ENCODE measurements around the gene ALX3.

Gene ALX3

DNA sequence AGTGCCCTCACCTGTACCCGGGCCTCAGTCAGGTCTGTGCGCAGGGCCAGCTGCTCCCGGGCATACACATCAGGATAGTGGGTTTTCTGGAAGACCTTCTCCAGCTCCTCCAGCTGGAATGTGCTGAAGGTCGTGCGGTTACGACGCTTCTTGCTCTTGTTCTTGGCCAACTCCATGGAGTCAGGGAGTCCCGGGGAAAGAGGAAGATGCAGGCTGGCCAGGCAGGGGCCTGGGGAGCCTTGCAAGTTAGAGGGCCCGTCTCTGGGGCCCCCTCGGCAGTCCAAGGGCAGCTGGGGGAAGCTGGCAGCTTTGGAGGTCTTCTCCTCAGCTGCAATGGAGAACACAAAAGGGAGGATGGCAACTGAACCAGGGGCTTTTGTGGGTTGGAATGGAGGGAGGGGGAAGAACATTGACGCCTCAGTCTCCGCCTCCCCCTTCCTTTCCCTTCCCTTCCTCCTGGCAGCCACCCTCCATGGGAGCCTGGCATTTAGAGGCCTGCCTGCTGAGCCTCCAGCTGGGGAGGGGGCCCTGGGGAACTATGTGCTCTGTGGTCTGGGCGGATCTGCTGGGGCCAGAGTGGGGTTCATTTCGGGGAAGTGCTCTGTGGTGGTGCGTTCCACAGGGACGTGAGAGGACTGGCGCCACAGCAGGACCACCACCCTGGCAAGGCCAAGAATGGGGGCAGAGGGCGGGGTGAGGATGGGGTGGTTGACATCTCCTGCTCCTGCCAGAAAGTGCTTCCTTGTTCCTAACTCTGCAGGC lies 5.7 kb downstream of the ALX3 start:
- no peak for FAIRE-seq

DNA sequence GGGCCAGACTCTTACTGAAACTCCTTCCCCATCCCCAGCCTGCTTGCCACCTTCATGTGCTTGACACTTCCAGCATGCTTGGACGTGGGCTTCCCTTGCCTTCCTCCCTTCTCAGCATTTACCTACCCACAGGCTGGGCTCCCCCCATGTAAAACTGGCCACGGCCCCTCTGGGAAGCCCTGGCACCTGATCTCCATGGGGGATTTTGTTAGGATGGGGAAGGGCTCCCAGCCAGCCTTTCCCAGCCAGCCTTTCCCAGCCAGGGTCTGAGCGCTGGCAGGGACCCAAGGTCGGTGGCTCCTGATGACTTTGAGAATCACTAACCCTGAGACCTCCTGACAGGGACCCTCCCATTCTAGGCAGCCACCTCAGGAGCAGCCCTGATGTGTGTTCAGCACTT lies 6.7 kb downstream of the ALX3 start:
- no peak for FAIRE-seq

DNA sequence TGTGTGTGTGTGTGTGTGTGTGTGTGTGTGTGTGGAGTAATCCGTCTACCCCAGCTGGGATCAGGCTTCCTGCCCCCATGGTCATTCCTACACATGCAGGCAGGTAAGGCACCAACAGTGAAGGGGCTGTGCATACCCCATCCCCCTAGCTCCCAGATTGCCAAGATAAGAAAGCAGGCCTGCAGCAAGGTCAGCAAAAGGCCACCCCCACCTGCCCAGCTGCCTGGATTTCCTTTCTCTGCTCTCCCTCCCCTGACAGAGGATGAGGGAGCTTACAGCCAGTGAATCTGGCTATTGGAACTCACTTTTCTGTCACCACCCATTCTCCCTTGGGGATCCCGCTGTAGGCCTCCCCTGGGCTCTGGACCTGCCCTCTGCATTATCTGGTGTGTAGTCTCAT lies 7.9 kb downstream of the ALX3 start:
- FAIRE-seq, result no peak

DNA sequence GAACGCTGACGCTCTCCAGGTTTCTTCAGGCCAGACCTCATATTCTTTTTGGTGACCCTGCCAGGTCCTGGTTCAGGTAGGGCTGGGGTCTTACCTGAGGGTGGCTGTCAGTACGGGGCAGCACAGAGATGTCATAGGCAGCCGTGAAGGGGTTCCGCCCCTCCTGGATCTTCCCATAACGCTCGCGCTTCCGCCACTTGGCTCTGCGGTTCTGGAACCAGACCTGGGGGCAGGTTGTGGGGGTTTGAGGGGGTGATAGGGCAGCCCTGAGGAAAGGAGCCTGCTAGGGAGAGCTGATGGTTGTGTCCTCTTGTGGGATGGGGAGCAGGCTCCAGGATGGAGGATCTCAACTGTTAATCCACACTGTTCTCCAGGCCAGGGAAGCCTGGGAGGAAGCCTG lies 9.1 kb downstream of the ALX3 start:
- FAIRE-seq, result no peak

DNA sequence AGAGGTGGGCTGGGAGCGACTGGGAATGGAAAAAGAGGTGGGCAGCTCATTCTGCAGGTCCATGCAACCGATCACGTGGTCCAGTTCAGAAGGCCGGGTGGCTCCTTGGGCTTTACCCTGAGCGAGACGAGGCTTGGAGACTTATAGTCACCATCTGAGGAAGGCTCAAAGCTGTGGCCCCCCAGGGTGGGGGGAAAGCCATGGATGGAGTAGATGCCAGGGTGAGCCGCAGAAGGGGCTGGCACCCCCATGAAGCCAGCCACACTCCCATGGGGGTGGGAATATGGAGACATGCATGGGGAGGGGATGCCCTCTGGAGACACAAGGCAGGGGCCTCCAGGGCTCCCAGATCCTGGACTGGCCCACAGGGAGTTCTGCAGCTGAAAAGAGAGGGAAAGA lies 9.8 kb downstream of the ALX3 start:
- no peak for FAIRE-seq

DNA sequence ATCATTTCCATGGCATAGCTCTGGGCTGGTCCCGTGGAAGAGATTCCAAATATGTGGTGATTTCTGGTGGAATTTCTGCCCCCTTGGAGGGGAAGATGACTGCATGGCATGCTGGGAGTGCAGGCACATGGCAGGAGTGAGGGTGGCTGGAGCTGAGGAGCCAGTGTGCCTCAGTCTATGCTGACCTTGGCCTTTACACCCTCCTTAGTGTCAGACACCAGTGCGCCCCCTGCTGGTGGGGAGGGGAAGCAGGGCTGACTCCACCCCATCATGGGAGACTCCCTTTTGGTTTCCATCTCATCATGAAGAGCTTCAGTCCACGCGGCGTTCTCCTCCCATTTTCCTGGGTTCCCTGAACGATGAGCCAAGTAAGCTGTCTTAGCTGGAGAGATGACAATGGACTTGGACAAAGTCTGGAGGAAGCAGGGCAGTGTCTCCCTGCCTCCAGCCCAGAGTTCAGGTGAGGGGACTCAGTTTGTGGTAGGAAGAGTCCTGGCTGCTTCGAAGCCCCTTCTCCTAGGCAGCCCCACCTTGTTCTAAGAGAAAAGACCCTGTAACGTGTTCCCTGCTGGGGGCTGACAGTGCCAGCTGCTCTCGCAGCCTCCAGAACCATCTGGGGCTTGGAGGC lies 10.3 kb downstream of the ALX3 start:
- no peak for FAIRE-seq

DNA sequence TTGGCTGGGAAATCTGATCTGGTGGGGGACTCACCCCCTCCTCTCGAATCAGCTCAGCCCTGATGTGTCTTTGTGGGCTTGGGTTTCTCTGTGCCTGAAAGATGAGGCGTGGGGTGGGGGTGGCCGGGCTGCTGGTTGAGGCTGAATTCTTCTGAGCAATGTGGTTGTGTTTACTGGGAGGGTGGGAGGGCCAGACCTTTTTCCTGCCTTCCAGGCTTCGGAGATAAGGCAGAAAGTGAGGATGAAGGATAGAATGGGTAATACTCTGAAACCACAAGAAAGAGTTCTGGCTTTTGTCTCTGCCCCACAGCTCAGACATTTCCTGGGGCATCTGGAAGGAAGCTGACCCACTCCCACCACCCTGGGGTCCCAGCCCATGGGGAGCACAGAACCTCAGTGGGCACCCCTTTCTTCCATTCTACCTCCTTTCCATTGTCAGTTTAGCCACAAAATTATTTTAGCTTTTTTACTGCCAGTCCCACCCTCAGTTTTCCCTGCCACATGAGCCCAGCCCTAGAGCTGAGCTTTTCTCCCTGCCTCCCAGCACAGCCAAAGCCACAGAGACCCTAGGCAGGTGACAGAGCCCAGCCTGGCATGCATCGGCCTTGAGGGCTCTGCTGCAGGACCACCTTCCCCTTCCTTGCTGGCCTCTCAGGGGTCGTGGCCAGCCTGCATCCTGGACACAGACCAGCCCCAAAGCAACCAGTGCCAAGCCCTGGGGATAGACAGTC lies 11.2 kb downstream of the ALX3 start:
- FAIRE-seq, result no peak

DNA sequence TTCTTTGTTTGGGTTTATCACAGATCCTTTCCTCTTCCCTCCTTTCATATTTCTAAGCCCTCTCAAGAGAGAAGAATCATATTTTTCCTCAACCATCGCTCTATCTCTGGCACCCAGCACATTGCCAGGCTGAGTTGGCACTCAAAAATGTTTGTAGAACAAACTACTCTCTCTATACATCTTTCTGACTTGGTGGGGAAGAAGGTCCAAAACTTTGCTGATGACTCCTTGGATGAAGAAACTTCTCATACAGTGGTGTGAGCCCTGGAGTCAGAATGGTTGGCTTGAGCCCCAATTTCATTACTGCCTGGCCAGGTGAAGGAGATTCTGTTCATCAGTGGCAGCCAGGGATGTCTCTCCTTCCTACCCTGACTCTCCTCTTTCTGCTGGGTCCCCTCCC lies 11.9 kb downstream of the ALX3 start:
- no peak for FAIRE-seq

DNA sequence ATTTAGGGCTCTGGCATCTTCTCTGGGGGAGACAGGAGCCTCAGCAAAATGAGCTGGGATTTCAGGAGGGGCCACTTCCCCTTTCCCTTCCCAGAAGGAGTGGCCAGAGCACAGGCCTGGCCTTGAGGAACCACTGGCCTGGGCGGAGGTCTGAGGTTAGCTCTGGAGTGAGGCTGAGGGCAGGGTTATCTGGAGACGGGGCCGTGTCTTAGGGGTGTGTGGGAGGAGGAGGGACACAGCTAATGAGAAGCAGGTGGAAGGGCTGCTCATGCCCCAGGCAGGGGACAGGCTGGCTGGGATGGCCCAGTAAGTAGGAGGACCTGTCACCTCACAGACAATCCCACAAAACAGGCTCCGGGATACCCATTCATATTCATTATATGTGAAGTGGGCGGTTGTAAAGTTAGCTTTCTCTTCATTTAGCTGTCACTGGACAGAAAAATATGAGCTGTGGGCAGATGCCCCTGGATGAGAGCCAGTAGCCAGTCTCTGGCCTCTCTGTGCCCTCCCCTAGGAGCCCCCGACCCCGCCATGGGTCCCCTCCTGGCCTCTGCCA lies 12.4 kb downstream of the ALX3 start:
- no peak for FAIRE-seq

DNA sequence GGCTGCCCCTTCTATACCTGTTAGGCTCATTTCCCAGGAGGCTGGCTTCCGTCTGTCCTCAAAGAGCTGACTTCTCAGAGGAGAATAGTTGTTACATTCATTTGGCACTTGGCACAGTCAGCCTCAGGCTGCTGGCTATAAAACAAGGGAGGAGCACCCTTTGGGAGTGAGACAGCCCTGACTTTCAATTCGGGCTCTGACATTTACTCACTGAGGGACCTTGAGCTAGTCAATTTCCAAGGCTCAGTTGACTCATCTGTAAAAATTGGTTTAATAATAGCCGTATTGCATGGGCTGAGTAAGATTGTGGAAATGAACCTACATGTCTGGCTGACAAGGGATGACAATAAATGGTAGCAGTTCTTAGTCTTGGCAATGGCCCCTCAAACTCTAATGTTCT lies 13.7 kb downstream of the ALX3 start:
- no peak for FAIRE-seq

DNA sequence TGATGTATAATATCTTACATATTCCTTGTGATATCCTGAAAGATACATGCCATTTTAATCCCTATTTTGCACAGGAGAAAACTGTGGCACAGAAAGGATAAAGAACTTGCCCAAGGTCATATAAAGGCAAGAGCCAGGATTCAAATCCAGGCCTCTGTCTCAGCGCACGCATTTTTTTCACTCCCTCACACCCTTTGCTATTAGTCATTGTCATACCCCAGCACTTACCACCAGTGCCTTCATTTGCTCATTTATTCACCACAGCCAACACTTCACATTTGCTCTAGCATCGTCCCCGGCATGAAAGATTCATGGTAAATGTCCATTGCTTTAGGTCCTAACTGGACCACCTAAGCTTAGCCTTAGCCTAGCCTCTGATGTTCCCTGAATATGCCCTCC lies 14.2 kb downstream of the ALX3 start:
- FAIRE-seq, result no peak

DNA sequence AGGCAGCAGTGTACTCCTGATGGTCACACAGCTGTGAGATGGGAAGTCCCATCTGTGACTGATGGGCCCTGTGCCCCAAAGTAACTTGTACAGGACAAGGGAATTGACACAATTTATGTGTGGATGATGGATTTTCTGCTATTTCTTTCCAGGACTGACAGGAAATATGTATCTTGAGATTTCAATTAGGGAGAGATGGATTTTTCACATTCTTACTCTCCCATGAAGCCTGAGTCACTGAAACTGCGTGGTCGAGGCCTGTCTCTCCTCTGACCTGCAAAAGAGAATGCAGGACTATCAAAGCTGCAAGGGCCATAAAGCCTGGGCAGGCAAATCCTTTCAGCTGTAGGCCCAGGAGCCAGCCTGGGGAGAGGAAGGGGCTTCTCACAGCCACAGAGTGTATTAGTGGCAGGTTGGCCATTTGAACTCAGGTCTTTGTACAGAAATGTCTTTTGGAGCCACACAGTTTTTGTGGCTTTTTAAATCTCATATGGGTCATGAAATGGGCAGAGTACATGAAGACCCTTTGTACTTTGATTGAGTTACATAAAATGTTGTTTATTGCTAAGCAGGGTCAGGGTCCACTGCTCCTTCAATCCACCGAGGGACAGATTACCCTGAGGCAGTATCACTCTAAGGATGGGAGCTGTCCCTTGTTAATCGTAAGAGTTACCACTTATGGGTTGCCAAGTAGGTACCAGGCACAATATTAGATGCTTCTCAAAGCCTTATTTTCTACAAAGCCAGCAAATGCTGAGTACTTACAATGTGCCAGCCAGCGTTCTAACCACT lies 14.8 kb downstream of the ALX3 start:
- no peak for FAIRE-seq

DNA sequence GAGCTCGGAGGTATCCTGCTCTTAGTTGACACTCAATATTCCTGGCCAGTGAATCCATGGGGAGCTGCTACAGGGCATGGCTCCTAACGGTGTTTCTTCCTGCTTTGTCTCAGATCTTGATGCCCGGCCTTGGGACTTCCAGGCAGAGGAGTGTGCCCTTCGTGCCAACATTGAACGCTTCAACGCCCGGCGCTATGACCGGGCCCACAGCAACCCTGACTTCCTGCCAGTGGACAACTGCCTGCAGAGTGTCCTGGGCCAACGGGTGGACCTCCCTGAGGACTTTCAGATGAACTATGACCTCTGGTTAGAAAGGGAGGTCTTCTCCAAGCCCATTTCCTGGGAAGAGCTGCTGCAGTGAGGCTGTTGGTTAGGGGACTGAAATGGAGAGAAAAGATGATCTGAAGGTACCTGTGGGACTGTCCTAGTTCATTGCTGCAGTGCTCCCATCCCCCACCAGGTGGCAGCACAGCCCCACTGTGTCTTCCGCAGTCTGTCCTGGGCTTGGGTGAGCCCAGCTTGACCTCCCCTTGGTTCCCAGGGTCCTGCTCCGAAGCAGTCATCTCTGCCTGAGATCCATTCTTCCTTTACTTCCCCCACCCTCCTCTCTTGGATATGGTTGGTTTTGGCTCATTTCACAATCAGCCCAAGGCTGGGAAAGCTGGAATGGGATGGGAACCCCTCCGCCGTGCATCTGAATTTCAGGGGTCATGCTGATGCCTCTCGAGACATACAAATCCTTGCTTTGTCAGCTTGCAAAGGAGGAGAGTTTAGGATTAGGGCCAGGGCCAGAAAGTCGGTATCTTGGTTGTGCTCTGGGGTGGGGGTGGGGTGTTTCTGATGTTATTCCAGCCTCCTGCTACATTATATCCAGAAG lies 16.7 kb downstream of the ALX3 start:
- FAIRE-seq, result no peak

DNA sequence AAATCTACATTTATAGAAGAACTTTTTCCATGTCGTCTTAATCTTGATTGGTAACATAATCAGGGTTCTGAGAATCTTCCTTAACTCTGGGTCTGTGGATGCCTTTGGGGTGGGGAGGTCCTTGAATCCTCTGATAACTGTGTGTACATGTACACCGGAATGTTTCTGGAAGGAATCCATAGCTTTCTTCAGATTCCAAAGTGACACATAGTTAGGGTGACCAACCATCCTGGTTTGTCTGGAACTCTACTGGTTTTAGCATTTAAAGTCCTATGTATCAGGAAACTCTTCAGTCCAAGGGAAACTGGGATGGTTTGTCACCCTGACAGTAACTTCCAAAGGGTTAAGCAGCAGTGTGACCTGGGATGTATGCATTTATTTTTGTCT lies 19.2 kb downstream of the ALX3 start:
- no peak for FAIRE-seq

DNA sequence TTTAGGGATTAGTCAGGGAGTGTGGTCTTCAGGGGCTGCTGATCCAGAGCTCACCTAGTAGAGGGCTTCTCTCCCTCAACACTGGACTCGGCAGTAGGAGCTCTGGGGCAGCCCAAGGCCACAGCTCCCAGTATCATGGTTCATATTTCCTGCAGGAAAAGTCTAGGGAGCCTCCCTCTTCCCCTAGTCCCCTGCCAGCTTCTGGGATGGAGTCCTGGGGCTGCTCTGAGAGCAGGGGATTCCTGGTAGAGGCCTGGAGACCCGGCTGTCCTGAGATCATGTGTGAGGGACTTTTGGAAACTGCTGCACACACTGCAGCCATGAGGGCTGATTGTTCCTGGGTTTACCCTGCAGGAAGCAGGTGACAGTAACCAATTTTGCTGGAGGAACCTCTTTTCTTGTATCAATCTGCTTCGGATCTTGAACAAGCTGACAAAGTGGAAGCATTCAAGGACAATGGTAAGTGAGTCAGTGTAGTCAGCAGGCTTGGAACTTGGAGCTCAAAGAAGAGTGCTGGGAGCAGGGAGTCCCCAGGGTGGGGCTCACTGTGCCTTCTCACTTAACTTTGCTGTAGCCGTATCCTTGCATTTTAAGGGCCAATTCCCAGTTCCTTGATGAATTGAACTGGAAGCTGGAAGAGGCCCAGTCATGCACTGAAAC lies 19.7 kb downstream of the ALX3 start:
- FAIRE-seq, result no peak

DNA sequence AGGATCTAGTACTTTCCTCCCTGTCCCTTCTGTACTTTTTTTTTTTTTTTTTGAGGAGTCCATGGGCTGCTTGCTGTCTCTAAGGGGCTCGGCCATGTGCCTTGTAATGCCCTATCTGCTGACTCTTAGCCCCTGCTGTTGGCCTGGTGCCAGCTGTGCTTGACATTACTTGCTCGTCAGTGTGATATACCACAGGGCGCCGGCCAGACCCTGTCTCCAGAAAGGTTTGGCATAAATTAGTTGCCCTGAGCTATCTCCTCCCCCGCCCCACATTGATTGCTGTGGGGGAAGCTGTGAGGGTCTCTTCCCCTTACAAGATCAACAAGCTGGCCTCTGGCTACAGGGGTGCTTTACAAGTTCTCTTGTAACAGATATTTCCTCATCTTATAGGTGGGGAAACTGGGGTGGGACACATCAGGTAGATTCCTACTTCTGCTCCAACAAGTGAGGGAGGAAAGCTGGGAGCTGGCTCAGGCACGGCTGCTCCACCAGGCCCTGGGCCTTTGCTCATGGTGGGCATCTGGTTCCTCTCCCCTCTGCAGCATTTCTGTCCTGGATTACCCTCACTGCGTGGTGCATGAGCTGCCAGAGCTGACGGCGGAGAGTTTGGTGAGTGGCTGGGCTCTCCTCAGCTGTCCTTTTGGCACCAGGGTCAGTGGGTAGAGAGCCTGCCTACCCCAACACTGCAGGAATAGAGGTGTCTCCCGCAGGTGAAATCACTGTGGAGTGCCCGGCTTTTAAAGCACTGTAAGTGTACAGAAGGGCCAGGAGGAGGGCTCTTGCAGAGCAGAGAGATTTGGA lies 20.5 kb downstream of the ALX3 start:
- no peak for FAIRE-seq

DNA sequence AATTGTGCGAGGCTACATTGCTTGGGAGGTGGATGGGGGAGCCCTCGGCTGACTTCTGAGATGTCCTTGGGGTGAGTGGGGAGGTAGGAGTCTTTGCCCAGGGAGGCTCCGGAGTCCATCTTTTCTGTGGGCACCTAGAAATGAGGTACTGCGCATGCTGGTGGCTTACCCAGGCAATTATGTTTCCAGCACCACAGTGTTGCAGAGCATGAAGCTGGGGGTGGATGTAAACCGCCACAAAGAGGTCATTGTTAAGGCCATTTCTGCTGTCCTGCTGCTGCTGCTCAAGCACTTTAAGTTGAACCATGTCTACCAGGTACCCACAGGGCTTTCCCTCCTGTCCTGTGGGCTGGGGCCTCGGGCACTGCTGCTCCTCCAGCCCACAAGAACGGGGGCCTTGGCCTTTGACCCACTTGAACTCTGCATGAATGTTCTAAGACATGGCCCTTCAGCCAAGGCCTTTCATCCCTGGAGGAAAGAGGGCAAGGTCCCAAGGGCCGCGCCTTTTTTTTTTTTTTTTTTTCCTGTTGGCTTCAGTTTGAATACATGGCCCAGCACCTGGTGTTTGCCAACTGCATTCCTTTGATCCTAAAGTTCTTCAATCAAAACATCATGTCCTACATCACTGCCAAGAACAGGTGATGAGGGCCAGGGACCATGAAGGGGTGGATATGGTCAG lies 21.4 kb downstream of the ALX3 start:
- FAIRE-seq, result no peak

DNA sequence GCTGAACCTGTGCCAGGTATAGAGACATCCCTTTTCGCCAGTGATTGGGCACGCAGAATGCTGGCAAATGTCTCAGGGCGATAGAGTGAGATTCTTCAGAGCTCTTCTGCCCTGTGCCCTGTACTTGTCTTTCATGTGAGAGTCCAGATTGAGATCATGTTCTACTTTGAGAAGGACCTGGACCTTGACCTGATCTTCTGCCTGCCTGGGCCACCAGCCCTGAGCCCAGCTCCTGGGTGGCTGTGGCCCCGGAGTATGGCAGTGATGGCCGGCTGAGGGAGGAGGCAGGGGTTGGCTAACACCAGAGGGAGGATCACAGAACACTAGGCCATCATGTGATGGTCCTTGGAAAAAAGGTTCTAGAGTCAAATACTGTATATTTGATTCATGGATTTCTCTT lies 22.2 kb downstream of the ALX3 start:
- FAIRE-seq, result no peak

DNA sequence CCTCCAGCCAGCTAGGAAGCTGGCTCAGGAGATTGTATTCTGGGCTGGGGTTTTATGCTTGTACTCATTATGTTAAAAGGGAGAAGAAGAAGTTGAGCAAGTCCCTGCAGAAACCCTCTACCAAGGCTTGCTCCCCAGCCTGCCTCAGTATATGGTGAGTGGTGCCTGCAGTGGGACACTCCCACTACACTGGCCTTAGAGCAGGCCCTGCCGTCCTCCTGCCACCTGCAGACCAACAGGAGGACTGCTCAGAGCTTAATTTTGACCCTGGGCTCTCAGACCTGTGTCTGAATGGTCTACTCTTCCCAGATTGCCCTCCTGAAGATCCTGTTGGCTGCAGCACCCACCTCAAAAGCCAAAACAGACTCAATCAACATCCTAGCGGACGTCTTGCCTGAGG lies 23.0 kb downstream of the ALX3 start:
- FAIRE-seq, result no peak

DNA sequence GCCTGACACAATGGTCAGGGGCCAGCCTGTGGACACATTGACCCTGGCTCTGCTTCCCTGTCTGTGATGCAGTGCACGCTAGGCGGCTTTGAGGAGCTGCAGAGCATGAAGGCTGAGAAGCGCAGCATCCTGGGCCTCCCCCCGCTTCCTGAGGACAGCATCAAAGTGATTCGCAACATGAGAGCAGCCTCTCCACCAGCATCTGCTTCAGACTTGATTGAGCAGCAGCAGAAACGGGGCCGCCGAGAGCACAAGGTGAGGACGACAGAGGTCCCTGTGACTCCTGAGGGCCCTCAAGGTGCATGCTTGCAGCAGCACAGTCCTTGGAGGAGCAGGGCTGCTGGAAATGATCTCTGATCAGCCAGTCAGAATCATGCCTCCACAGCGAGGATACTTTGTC lies 27.5 kb downstream of the ALX3 start:
- FAIRE-seq, result no peak
